HepG2 (cell line): Measurements from ENCODE around the gene TBC1D20. TPM values are rescaled to one million over a fixed set of nuclear protein-coding genes. Genes with fewer than 3 reads are reported as not detected.

ENCODE experiments used
- DR1 ChIP-seq: sonication (generic); formaldehyde crosslinking; IDR thresholded peaks from 2 replicates; pipeline ENCODE4 v1.8.0; 2021; ENCODE audit warnings: mild to moderate bottlenecking, missing genetic modification reagents, inconsistent platforms
- HIVEP1 ChIP-seq: sonication (generic); formaldehyde crosslinking; IDR thresholded peaks from 2 replicates; pipeline ENCODE4 v1.4.0; 2020; ENCODE audit warnings: mild to moderate bottlenecking, missing genetic modification reagents
- KDM6A ChIP-seq: IDR thresholded peaks from 2 replicates; pipeline ENCODE4 v1.6.1; 2016; ENCODE audit warnings: low read depth
- MTF1 ChIP-seq: sonication (generic); formaldehyde crosslinking; IDR thresholded peaks from 2 replicates; pipeline ENCODE4 v1.5.0; 2020; ENCODE audit warnings: missing genetic modification reagents
- NFRKB ChIP-seq: fragments of 450-650 bp; IDR thresholded peaks from 2 replicates; pipeline ENCODE4 v1.6.1; 2017
- NR1H2 ChIP-seq: sonication (generic); formaldehyde crosslinking; IDR thresholded peaks from 2 replicates; pipeline ENCODE4 v1.8.1; 2022; ENCODE audit warnings: low read depth, missing genetic modification reagents, borderline replicate concordance
- REXO4 ChIP-seq: sonication (generic); formaldehyde crosslinking; IDR thresholded peaks from 2 replicates; pipeline ENCODE4 v1.8.0; 2022; ENCODE audit warnings: missing genetic modification reagents, mild to moderate bottlenecking, borderline replicate concordance
- SP4 ChIP-seq: sonication (generic); formaldehyde crosslinking; IDR thresholded peaks from 2 replicates; pipeline ENCODE4 v1.8.1; 2023; ENCODE audit warnings: mild to moderate bottlenecking, missing genetic modification reagents
- TAF1 ChIP-seq: sonication (generic); formaldehyde crosslinking; IDR thresholded peaks from 2 replicates; pipeline ENCODE4 v1.4.0; 2020; ENCODE audit warnings: missing genetic modification reagents
- ZEB1 ChIP-seq: IDR thresholded peaks from 2 replicates; pipeline ENCODE4 v1.6.1; 2012; ENCODE audit warnings: mild to moderate bottlenecking, low read depth, inconsistent platforms; ENCODE audit not compliant: insufficient replicate concordance
- ZFP82 ChIP-seq: sonication (generic); formaldehyde crosslinking; IDR thresholded peaks from 2 replicates; pipeline ENCODE4 v1.5.1; 2020; ENCODE audit warnings: mild to moderate bottlenecking, missing genetic modification reagents, borderline replicate concordance
- ZNF205 ChIP-seq: IDR thresholded peaks from 2 replicates; pipeline ENCODE4 v1.6.1; 2018; ENCODE audit warnings: missing biosample characterization, missing genetic modification reagents
- ZNF253 ChIP-seq: sonication (generic); formaldehyde crosslinking; IDR thresholded peaks from 2 replicates; pipeline ENCODE4 v1.8.0; 2022; ENCODE audit warnings: mild to moderate bottlenecking, missing genetic modification reagents, borderline replicate concordance
- ZNF589 ChIP-seq: sonication (generic); formaldehyde crosslinking; conservative IDR thresholded peaks from 2 replicates; pipeline ENCODE4 v1.8.0; 2022; ENCODE audit warnings: mild to moderate bottlenecking, moderate library complexity, missing genetic modification reagents
- ZNF652 ChIP-seq: IDR thresholded peaks from 2 replicates; pipeline ENCODE4 v1.6.1; 2016; ENCODE audit warnings: low read depth, borderline replicate concordance
- ZNF790 ChIP-seq: sonication (generic); formaldehyde crosslinking; IDR thresholded peaks from 2 replicates; pipeline ENCODE4 v1.8.0; 2022; ENCODE audit warnings: missing genetic modification reagents, mild to moderate bottlenecking, borderline replicate concordance
- ZNF850 ChIP-seq: sonication (generic); formaldehyde crosslinking; conservative IDR thresholded peaks from 2 replicates; pipeline ENCODE4 v1.9.0; 2021; ENCODE audit warnings: mild to moderate bottlenecking, missing genetic modification reagents
- polyA plus RNA-seq, 8 experiments: library from polyadenylated mRNA; depleted of rRNA in 3 of 8; stranded (reverse) in 7 of 8; unstranded in 1 of 8; fragments of >200 nt; fragmentation: Illumina TruSeq in 4 of 8; extraction: Trizol in 4 of 8; gene quantifications; 2 replicates each; pipeline versions ENCODE4 v1.2.1 to v1.2.3, GENCODE V29; 2011 to 2016; ENCODE audit warnings: low read depth in 4 of 8, missing spikeins in 1 of 8, mixed read lengths in 1 of 8; ENCODE audit not compliant: insufficient read depth in 1 of 8
- total RNA-seq, 5 experiments: library from RNA; depleted of rRNA; stranded (reverse); fragments of >200 nt; fragmentation: Illumina TruSeq; extraction: Trizol; gene quantifications; 2 replicates each; pipeline ENCODE4 v1.2.3, GENCODE V29; 2016; ENCODE audit warnings: low read depth in 1 of 5
- TF ChIP-seq, protein P1 (sequence below): sonication (generic); formaldehyde crosslinking; IDR thresholded peaks from 2 replicates; pipeline ENCODE4 v1.4.0; 2020; ENCODE audit warnings: missing genetic modification reagents
- TF ChIP-seq, protein P2 (sequence below): sonication (generic); formaldehyde crosslinking; IDR thresholded peaks from 2 replicates; pipeline ENCODE4 v1.4.0; 2020; ENCODE audit warnings: missing genetic modification reagents
- TF ChIP-seq, protein P3 (sequence below): IDR thresholded peaks from 2 replicates; pipeline ENCODE4 v1.4.0; 2020; ENCODE audit warnings: mild to moderate bottlenecking, missing genetic modification reagents
- TF ChIP-seq, protein P4 (sequence below): sonication (generic); formaldehyde crosslinking; IDR thresholded peaks from 2 replicates; pipeline ENCODE4 v1.8.1; 2022; ENCODE audit warnings: low read depth, mild to moderate bottlenecking, missing genetic modification reagents

The TBC1D20 gene
- total and polyA plus RNA-seq, 2 of the 13 experiments (the other 11 are each of a cell fraction or from before 2014, with no cell fraction given): 36.6 to 47.1 TPM

DNA sequence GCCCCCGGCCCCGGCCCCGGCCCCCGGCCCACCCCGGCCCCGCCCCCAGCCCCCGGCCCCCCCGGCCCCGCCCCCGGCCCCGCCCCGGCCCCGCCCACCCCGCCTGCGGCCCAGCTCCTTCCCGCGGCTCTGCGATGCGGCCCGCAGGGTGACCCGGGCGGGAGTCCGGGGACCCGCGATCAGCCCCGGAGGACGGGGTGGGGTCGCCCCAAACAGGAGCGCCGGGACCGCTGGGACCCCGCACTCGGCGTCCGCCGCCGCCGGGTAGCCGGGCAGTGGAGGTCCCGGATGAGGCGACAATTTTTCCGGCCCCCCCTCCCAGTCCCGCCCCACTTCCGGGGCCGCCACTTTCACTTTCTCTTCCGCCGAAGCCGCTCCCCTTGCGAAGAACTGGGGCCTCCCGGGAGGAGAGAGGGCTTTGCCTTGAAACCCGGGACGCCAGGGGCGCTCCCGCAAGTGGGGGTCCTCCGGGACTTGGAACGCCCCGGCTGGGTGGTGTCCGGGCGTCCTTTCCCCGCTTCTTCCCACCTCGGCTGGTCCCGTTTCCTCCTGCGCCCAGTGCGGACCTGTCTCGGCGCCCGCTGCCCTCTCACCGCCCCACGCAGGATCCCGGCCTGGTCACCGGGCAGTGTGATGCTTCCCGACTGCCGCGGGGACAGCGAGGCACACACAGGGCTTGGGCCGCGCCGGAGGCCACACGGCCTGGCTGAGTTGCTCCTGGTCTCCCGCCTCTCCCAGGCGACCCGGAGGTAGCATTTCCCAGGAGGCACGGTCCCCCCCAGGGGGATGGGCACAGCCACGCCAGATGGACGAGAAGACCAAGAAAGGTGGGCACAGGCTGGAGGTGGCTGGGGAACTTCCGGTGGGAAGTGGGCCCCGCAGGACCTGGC is 54.1 kb downstream of the TBC1D20 start, which contains the start of gene RBCK1 (continued):
- peak; percentile 84 for TF ChIP-seq ZNF589 (CRISPR knock-in tag)
- TF ChIP-seq ZNF205 (CRISPR knock-in tag): 0 out of 2 replicates have a peak, but pooled peaks have one; percentile 7
- no peak; the same call in none of the 2 replicates for TF ChIP-seq ZNF253 (CRISPR knock-in tag)
- TF ChIP-seq REXO4: no peak
- TF ChIP-seq ZNF790 (CRISPR knock-in tag): peak; percentile 90; the same call in 1 of the 2 replicates
- TF ChIP-seq DR1 (CRISPR knock-in tag): peak; percentile 81; the same call in 1 of the 2 replicates
- TF ChIP-seq, protein P1, sequence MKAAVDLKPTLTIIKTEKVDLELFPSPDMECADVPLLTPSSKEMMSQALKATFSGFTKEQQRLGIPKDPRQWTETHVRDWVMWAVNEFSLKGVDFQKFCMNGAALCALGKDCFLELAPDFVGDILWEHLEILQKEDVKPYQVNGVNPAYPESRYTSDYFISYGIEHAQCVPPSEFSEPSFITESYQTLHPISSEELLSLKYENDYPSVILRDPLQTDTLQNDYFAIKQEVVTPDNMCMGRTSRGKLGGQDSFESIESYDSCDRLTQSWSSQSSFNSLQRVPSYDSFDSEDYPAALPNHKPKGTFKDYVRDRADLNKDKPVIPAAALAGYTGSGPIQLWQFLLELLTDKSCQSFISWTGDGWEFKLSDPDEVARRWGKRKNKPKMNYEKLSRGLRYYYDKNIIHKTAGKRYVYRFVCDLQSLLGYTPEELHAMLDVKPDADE: peak; percentile 50; the same call in 1 of the 2 replicates
- peak; percentile 89 for TF ChIP-seq SP4 (CRISPR knock-in tag)
- peak; percentile 95 for TF ChIP-seq HIVEP1 (CRISPR knock-in tag)
- no peak for TF ChIP-seq NFRKB
- peak; percentile 81 for TF ChIP-seq TAF1 (CRISPR knock-in tag)
- 0 out of 2 replicates have a peak, but pooled peaks have one; percentile 27 for TF ChIP-seq MTF1
- TF ChIP-seq, protein P2, sequence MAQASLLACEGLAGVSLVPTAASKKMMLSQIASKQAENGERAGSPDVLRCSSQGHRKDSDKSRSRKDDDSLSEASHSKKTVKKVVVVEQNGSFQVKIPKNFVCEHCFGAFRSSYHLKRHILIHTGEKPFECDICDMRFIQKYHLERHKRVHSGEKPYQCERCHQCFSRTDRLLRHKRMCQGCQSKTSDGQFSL (CRISPR knock-in tag): peak; percentile 92
- peak; percentile 9 for TF ChIP-seq ZEB1
- TF ChIP-seq NR1H2: no peak
- no peak for TF ChIP-seq ZNF850 (CRISPR knock-in tag)
- TF ChIP-seq ZNF652 (CRISPR knock-in tag): no peak
- TF ChIP-seq, protein P3, sequence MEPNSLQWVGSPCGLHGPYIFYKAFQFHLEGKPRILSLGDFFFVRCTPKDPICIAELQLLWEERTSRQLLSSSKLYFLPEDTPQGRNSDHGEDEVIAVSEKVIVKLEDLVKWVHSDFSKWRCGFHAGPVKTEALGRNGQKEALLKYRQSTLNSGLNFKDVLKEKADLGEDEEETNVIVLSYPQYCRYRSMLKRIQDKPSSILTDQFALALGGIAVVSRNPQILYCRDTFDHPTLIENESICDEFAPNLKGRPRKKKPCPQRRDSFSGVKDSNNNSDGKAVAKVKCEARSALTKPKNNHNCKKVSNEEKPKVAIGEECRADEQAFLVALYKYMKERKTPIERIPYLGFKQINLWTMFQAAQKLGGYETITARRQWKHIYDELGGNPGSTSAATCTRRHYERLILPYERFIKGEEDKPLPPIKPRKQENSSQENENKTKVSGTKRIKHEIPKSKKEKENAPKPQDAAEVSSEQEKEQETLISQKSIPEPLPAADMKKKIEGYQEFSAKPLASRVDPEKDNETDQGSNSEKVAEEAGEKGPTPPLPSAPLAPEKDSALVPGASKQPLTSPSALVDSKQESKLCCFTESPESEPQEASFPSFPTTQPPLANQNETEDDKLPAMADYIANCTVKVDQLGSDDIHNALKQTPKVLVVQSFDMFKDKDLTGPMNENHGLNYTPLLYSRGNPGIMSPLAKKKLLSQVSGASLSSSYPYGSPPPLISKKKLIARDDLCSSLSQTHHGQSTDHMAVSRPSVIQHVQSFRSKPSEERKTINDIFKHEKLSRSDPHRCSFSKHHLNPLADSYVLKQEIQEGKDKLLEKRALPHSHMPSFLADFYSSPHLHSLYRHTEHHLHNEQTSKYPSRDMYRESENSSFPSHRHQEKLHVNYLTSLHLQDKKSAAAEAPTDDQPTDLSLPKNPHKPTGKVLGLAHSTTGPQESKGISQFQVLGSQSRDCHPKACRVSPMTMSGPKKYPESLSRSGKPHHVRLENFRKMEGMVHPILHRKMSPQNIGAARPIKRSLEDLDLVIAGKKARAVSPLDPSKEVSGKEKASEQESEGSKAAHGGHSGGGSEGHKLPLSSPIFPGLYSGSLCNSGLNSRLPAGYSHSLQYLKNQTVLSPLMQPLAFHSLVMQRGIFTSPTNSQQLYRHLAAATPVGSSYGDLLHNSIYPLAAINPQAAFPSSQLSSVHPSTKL (CRISPR knock-in tag): peak; percentile 27
- TF ChIP-seq, protein P4, sequence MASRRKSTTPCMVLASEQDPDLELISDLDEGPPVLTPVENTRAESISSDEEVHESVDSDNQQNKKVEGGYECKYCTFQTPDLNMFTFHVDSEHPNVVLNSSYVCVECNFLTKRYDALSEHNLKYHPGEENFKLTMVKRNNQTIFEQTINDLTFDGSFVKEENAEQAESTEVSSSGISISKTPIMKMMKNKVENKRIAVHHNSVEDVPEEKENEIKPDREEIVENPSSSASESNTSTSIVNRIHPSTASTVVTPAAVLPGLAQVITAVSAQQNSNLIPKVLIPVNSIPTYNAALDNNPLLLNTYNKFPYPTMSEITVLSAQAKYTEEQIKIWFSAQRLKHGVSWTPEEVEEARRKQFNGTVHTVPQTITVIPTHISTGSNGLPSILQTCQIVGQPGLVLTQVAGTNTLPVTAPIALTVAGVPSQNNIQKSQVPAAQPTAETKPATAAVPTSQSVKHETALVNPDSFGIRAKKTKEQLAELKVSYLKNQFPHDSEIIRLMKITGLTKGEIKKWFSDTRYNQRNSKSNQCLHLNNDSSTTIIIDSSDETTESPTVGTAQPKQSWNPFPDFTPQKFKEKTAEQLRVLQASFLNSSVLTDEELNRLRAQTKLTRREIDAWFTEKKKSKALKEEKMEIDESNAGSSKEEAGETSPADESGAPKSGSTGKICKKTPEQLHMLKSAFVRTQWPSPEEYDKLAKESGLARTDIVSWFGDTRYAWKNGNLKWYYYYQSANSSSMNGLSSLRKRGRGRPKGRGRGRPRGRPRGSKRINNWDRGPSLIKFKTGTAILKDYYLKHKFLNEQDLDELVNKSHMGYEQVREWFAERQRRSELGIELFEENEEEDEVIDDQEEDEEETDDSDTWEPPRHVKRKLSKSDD (CRISPR knock-in tag): peak; percentile 33; the same call in 1 of the 2 replicates
- TF ChIP-seq ZFP82 (CRISPR knock-in tag): no peak; the same call in 1 of the 2 replicates
- TF ChIP-seq KDM6A (CRISPR knock-in tag): 0 out of 2 replicates have a peak, but pooled peaks have one; percentile 28
